Activated T-helper 9 cell treated with anti-CD3 and anti-CD28 coated beads, Interleukin-2, amount 50 U/mL, for 16 hours (primary cell): ENCODE data around the gene RHOBTB3.
A peak's percentile ranks its signal among the peaks of the same experiment; 100 is the strongest.
"Not testable (repeated sequence)": the region's sequence is repeated elsewhere in the genome, so short reads cannot be mapped to it uniquely, and the experiment has no call there.

Experiments
- DNase-seq: peaks from one replicate; pipeline ENCODE4 v3.0.0-alpha.2; 2020; ENCODE audit warnings: low read depth

Gene RHOBTB3

DNA sequence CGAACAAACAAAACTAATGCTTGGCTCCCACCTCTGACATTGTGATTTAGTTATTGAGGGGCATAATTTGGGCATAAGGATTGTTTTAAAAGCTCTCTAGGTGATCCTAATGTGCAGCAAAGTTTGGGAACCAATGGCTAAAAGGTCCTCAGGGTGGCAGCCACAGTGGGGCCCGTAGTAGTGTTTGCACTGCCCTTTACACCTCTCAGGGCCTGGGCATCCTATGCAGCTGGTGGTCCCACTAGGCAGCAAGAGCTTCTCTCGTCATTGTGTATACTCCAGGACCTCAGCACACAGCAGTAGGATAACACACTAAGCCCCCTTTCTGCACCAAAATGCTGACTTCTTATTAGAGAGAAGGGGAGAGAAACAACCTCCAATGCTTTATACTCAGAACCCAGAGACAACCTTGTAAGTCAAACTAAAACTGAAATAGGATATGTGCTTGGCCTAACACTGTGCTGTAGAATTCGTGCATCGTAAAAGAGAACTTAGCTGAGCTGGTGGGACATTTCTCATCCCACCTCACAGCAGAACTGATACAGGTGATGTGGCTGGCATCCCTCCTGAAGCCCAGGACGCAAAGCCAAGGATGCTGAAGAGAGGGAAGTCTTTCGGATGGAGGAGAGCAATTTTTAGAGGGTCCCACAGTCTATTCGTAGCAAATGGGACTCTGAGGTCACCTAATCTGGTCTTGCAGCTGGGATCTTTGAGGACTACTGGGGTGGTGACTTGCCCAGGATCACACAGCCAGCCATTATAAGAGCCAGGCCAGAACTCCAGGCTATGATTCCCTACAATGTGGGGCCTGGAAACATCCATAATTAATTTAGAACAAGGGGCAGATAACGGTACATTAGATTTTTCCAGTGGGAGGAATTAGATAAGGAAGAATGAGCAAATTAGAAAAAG lies 90.2 kb downstream of the RHOBTB3 start:
- DNase-seq = no peak

DNA sequence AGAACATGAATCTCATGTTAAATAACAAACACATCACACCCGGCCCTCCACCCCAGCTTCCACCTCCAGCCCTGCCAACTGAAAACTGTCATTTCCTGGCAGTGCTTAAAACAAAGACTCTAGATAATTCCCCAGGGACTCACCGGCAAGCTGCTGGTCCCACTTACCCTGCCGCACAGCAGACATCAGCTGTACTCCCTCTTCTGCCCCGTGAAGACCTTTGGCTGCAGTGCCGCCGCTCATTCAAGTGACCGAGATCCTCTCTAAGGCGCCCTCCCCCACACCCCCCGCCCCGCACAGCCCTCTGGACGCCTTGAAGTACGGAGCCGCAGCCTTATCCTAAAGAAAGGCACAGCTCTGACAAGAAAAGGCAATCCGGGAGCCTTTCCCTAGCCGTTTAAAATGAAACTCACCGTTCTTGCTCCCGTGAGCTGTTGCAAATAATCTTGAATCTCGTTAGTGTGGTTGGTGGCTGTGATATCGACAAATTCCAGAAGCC lies 91.0 kb downstream of the RHOBTB3 start:
- DNase-seq = no peak

DNA sequence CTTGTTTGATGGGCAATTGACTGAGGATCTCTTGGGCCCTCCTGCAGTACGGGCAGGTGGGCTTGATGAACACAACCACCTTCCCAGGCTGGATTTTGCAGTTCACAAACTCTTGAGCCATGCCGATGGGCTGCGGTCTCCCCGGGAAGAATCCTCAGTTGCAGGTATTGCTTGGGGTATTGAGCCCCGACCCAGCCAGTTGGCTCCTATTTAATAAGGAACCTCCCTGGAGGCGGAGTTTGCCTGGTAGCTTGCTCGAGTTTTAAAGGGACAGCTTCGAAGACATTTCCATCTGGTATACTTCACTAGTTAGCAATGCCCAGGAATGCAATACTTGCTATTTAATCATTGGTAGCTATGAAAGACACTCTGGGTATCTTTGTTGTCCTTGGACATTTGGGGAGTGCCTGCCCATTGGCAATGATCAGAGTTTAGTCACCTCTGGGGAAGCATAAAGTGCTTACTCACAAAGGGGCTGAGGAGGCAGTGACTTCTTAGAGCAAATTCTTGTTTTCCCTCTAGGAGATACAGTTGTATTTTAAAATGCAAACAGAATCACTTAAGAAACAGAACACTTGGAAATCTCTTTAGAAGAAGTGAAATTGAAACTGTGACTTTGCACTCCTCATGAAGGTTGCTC lies 91.5 kb downstream of the RHOBTB3 start, which contains the start of gene GLRX:
GLRX (minus strand) TSS at position 185 of the 640 bp plus-strand sequence; CDS start at position 121, 64 bp downstream.
- no peak for DNase-seq

DNA sequence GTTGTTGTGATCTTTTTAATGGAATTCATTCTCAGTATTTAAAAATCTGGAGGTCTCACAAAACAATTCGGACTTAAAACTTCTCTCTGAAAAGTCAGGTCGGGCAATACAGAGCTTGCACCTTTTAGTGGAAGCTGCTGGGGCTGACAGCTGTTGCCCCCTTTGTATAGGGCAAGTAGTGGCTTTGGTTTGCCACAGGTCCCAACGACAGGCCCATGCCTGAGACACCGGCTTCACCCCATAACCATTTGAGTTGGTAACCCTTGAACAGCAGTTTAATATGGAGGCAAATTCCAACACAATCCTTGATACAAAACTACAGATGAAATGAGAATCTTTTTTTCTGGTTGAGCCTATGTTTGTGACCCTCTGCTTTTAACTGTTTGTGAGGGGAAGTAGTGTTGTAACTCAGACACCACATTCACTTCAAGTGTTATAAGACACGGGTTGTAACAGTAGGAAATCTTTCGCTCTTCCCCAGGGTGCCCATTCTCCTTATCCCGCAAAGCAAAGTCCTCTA lies 92.1 kb downstream of the RHOBTB3 start:
- DNase-seq = no peak

DNA sequence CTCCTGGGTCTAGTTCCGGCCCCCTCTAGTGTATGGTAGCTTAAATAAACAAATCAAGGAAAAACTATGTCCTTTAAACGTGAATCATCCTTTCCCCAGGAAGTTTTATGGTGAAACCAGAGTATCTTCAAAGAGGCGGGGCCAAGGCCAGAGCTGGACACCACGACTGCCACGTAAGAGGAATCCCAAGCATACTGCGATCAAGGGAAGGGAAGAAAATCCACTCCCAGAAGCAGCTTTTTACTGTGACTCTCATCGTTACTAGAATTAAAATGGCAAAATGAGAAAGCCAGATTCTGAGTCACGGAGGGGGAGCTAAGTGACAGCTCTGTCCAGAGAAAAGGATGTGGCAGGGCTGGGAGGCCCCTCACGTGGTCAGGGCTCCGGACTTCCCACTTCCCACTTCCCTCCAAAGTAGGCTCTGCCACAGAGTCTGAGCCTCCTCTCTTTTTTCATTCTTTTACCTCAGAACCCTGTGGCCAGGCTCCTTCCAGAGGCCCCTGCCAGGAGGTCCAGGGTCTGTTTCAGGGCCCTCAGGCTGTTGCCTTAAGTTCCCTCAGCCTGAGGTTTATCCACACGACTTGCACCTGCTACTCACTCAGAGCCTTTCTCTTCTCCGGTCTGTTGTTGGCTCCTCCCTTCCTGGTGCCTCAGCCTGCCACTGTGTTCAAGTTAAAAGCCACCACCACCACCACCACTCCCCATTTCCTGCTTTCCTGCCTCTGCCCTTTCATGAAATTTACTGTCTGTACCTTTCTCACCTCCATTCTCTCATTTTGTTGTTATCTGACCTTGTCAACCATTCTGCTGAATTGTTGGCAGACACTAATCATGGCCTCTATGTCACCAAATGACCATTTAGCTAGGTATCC lies 92.8 kb downstream of the RHOBTB3 start:
- peak; percentile 30 for DNase-seq

DNA sequence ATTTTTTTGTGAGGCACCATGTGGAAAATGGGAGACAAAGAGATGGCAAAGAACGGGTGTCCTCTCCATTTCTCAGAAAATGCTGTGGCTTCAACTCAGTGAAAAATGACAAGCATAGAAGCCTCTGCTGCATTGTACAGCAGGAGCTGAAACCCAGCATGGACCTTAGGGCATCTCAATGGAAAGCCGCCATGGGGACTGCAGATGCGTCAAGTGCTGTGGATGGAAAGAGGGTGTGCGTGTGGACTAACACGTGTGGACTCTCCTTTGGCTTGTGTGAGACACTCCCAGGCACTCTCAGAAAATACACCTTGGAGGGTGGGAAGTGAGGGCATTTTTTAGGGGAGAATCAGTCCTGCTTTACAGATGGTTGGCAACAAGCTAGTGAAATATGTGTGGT lies 93.6 kb downstream of the RHOBTB3 start:
- DNase-seq = no peak

DNA sequence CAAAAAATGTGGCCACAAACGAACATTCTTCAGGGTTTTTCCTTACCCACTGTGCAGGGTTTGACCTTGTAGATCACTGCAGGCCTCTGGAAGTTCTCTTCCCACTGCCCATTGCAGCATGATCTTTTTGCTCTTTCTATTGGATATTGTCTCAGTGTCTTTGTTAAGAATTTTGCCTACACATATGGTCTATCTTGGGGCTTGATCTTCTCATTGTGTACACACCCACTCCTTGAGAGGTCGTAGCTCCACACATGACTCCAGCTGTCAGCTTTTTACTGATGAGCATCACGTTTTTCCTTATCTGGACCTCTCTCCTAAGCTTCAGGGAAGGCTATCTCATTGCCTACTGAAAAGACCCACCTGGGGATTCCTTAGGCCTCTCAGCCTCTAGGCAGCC lies 94.4 kb downstream of the RHOBTB3 start:
- no peak for DNase-seq

DNA sequence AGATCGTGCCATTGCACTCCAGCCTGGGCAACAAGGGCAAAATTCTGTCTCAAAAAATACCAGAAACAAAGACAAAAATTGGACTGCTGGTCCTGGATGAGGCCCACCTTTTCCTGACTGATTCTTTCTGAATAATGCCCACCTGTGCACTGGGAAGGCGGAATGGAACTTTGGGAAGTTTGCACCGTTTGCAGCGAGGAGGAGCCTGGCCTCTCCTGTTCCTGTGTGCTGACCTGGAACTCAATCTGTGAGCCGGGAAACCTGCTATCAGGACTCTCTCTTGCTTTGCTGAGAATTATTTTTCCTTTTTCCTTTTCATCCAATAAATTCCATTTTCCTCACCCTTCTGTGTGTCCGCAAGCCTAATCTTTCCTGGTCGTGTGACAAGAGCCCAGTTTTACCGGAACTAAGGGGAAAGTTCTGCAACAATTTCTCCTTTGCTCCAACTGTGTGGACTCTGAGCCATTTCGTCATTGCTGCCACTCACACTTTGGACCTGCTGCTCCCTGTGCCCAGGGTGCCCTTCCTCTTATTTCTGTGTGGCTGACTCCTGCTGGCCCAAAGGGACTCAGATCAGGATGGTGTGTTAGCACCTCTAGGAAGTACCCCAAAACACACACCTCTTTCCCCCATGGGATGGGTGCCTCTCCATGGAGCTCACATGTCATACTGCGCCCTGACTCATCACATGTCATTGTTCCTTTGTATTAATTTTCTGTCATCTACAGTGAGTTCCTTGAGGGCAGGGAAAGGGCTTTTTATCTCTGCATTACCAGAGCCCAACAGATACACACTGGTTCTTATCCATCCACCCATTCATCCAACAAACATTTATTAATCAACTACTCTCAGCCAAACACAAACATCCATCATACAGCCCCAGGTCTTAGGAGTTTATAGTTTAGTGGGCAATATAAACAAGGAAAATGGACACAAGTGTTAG lies 96.1 kb downstream of the RHOBTB3 start:
- DNase-seq = no peak

DNA sequence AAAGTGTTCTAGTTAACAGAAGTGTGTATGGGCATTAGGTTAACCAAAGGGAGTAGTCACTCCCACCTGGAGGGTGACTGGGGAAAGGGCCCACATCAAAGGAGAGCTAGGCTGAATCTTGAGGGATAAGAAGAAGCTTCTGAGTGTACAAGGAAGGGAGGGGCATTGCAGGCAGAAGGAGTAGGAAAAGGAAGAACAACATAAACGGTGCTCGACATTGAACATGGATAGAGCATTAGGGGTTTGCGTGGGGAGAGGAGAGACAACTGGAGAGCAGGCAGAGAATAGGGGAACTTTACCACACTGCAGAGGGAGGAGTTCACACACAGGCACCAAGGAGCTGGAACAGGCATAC lies 96.7 kb downstream of the RHOBTB3 start:
- DNase-seq = no peak

DNA sequence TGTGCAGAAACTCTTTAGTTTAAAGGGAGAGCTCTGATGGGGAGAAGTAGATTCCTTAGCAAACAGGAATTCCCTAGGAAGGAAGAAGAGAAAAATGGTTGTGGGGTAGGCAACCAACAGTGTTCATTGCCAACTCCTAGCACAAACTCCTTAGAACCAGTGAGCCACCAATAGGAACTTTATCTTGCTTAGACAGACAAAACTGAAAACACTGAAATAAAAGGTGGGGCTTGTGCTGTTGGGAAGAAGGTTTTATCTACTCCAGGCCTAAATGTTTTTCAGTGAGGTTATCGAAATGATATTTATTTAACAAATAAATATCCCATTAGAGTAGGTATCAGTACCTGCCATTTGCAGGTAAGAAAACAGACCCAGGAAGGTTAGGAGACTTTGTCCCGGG lies 99.1 kb downstream of the RHOBTB3 start:
- no peak for DNase-seq

DNA sequence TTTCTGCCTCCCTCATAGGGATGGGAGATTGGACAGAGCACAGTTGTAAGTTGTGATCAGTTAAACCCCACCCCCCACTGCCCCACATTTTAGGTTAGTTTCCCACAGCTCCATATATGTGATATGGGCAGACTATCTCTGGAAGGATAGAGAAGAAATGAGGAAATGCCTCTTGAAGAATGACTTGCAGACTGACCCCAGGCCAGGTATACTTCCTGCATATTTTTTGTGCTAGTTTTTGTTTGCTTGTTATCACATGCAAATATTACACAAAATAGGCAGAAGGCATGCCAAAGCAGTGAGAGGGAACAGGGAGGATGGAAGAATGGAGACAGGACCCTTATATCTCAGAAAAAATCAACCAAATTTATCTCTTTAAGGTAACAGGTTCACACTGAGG lies 101.5 kb downstream of the RHOBTB3 start:
- DNase-seq = no peak

DNA sequence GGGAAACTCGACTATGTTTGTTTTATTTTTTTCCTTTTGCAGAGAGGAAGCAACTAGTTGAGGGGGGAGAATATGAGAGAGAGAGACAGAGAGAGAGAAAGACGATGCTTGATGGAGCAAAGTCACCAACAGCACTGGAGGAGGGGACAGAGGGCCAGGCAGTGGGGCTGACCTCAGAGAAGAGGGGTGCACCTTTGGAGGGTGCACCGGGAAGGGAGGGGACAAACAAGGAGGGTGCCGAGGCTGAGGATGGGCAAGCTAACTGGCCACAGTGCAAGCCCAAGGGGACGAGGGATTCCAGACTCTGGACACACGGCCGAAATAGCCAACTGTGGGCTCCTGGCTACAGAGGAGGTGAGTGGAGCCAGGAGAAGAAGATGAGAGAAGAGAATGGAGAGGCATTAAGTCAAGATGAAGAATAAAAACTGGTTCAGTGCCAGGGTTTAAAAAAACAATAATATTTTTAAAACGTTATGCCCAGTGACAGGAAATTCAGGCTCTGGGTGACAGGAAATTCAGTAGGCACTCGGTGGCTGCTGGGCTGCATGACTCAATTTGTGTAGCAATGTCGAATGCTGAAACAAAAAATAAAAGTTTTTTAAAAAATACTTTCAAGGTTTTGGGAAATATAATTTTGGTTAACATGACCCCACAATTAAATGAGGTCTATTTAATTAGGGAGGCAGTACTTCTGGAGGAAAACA lies 104.7 kb downstream of the RHOBTB3 start:
- no peak for DNase-seq

DNA sequence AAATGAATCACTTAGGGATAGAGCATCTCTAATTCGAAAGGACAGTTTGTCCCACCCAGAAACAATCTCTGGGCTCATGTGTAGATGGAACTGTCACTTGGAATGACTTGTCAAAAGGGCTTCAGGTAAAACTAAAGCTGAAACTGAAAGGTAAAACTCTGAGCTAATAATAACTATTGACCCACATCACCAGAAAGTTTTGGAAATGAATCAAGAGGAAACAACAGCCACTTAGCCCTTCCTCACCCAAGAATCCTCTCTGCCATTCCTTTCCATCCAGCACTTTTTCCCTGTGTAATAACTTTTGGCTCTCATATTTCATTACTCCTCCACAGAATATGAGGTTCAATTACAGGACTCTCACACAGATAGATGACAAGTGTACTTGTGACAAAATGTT lies 105.4 kb downstream of the RHOBTB3 start:
- no peak for DNase-seq

DNA sequence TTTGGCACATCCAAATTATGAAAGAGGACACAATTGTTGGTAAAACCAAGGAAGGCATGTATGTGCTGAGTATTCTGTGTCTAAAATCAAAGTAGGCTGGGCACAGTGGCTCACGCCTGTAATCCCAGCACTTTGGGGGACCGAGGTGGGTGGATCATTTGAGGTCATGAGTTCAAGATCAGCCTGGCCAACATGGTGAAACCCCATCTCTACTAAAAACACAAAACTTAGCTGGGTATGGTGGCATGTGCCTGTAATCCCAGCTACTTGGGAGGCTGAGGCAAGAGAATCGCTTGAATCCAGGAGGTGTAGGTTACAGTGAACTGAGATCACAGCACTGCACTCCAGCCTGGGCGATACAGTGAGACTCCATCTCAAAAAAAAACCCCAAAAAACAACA lies 105.8 kb downstream of the RHOBTB3 start:
- not testable (repeated sequence) for DNase-seq

DNA sequence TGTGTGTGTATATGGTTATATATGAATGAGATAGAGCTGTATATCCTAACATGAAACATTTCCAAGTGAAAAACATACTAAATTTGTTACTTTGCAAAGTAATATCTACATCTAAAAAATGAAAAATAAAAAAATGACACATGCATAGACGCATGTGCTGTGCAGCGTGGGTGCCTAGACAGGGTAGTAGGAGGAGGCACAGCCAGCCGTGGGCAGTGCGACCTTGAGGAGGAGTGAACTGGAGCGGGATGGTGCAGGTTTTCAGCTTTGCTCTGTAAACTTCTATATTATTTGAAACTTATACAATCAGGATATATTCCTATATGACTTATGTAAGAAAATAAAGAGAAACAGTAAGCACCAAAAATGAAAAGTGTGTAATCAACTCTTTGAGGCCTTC lies 106.4 kb downstream of the RHOBTB3 start:
- DNase-seq = no peak

DNA sequence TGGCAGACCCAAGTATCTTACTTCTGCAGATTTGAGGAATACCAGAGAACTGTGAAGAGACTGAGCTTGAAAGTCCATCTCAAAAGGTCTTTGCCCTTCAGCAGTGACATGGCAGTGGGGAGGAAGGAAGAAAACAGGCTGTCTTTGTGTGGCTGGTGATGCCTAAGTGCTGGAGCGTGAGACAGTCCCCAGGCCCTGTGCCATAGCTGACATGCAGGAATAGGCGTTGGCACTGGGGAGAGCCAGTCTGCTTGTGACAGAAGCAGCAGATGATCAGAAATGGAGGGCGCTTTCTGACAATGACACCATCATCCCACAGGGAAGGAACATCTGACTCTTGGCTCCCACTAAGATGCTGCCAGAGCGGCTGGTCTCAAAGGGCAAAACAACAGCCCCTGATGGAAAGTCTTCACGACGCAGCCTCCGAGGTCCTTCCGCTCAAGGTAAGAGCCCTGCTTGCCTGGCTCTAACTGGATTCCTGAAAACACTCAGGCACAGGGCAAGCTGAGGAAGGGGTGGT lies 106.9 kb downstream of the RHOBTB3 start:
- DNase-seq = no peak

DNA sequence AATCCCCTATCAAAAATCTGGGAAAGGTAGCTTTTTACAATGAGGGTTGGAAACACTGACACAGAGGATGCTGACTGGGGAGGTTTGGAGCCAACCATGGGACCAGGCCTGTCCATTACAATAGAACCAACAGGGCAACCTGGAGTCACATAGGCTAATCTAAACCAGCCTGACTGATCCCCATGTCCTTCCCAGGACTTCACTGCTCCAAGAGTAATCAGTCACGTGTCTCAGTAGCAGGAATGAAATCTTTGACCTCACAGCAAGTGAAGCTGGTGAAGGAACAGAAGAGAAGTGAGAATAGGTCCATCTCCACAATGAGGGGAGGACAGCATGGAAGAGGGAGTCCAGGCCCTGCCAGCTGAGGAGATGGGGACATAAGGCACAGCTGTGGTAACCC lies 107.4 kb downstream of the RHOBTB3 start:
- no peak for DNase-seq

DNA sequence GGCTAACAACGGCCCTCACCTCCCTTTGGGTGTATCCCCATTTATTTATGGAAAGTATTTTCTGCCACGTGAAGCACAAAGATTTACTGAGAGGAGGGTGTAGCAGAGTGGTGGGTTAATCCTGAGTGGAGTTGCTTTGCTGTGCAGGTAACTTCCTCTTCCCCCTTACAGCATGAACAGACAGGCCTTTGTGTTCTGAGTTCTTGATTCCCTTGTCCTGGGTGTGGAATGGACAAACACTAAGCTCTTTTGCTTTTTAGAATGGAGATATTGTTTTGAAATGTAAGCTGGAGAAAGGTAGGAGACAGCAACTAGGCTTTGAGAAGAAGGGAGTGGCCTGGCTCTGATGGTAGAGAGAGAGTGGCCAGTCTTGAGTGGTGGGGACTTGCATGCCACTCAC lies 108.5 kb downstream of the RHOBTB3 start:
- DNase-seq = no peak

DNA sequence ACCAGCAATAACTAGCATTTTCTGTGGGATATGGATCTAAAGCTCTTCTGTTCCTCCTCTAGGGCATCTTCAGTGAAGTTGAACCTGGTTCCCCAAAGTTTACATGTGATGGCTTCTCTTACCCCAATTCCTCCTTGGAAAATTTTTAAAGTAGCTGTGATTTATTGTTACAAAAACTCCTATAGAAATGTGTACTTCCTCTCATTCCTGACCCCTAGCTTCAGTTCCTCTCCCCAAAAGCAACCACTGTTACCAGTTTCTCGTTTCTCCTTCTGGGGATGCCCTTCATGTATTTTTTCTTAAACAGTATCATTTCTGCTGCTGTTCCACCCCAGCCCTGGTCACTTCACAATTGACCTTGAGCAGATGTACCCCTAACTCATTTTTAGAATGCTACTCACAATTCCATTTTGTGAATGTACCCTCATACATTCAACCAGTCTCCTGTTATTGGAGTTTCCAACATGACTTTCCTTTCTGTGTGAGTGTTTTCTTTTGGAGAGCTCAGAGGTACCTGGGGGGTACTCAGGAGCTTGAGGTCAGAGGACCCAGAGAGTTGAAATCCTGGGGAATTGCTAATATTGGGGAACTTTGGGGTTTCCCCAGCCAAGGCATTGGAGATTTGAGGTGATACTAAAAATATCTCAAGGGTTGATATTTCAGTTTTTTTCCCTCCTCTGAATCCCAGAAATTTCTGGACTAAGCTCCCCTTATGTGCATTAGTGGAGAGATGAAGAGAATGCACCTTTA lies 110.0 kb downstream of the RHOBTB3 start:
- DNase-seq = no peak
